Measurements from ENCODE around the gene JAG2. TPM values are rescaled to one million over a fixed set of nuclear protein-coding genes. Genes with fewer than 3 reads are reported as not detected.

Gene JAG2
- polyA plus RNA-seq, 3 donors: 6.6 to 8.0 (median 7.1) TPM

GRCh38 chr14:105204206-105204930, 35.8 kb upstream of the JAG2 start:
- no peak for DNase-seq (ENCODE audit: low read depth in 3 of 3, low spot score in 2 of 3)

GRCh38 chr14:105203701-105204100, 35.1 kb upstream of the JAG2 start:
- no peak for DNase-seq (ENCODE audit: low read depth in 3 of 3, low spot score in 2 of 3)

GRCh38 chr14:105203057-105203531, 34.5 kb upstream of the JAG2 start:
- DNase-seq (ENCODE audit: low read depth in 3 of 3, low spot score in 2 of 3): no peak

GRCh38 chr14:105201925-105202513, 33.4 kb upstream of the JAG2 start:
- DNase-seq (ENCODE audit: low read depth in 3 of 3, low spot score in 2 of 3): no peak

GRCh38 chr14:105201156-105201924, 32.8 kb upstream of the JAG2 start:
- DNase-seq (ENCODE audit: low read depth in 3 of 3, low spot score in 2 of 3): no peak

- no peak for DNase-seq (ENCODE audit: low read depth in 3 of 3, low spot score in 2 of 3)
These were observed 32.1 kb upstream of the JAG2 start for GRCh38 chr14:105200641-105201040.

- DNase-seq (ENCODE audit: low read depth in 3 of 3, low spot score in 2 of 3): no peak
These were observed 31.5 kb upstream of the JAG2 start for GRCh38 chr14:105200074-105200473.

GRCh38 chr14:105199093-105199492, 30.5 kb upstream of the JAG2 start:
- no peak for DNase-seq (ENCODE audit: low read depth in 3 of 3, low spot score in 2 of 3)

- DNase-seq (ENCODE audit: low read depth in 3 of 3, low spot score in 2 of 3): no peak
These were observed 30.0 kb upstream of the JAG2 start for GRCh38 chr14:105198588-105198987.

- no peak for DNase-seq (ENCODE audit: low read depth in 3 of 3, low spot score in 2 of 3)
These were observed 28.6 kb upstream of the JAG2 start for GRCh38 chr14:105197211-105197641.

GRCh38 chr14:105196265-105196960, 27.8 kb upstream of the JAG2 start:
- DNase-seq (ENCODE audit: low read depth in 3 of 3, low spot score in 2 of 3): no peak

GRCh38 chr14:105195522-105196264, 27.1 kb upstream of the JAG2 start:
- no peak for DNase-seq (ENCODE audit: low read depth in 3 of 3, low spot score in 2 of 3)

GRCh38 chr14:105195051-105195450, 26.5 kb upstream of the JAG2 start:
- DNase-seq (ENCODE audit: low read depth in 3 of 3, low spot score in 2 of 3): no peak

- no peak for DNase-seq (ENCODE audit: low read depth in 3 of 3, low spot score in 2 of 3)
These were observed 25.6 kb upstream of the JAG2 start for GRCh38 chr14:105193916-105194782.

GRCh38 chr14:105192866-105193731, 24.5 kb upstream of the JAG2 start:
- no peak for DNase-seq (ENCODE audit: low read depth in 3 of 3, low spot score in 2 of 3)

GRCh38 chr14:105187935-105188524, 19.5 kb upstream of the JAG2 start:
- no peak for DNase-seq (ENCODE audit: low read depth in 3 of 3, low spot score in 2 of 3)

GRCh38 chr14:105187116-105187515, 18.5 kb upstream of the JAG2 start:
- DNase-seq (ENCODE audit: low read depth in 3 of 3, low spot score in 2 of 3): no peak

GRCh38 chr14:105185973-105186372, 17.4 kb upstream of the JAG2 start:
- DNase-seq (ENCODE audit: low read depth in 3 of 3, low spot score in 2 of 3): no peak
